GM23248 (cell line): ENCODE data around the gene CCDC50.

Experiments used
- EZH2 ChIP-seq: fragments of 200-600 bp; sonication (generic); IDR thresholded peaks from 2 replicates; pipeline ENCODE4 v1.6.1; 2018; ENCODE audit warnings: antibody characterized with exemption, mild to moderate bottlenecking; ENCODE audit not compliant: insufficient read depth, poor library complexity, severe bottlenecking
- EZH2phosphoT487 ChIP-seq: fragments of 200-600 bp; sonication (generic); IDR thresholded peaks from 2 replicates; pipeline ENCODE4 v1.6.1; 2018; ENCODE audit warnings: antibody characterized with exemption, moderate library complexity, mild to moderate bottlenecking, low read depth; ENCODE audit not compliant: insufficient read depth

DNA sequence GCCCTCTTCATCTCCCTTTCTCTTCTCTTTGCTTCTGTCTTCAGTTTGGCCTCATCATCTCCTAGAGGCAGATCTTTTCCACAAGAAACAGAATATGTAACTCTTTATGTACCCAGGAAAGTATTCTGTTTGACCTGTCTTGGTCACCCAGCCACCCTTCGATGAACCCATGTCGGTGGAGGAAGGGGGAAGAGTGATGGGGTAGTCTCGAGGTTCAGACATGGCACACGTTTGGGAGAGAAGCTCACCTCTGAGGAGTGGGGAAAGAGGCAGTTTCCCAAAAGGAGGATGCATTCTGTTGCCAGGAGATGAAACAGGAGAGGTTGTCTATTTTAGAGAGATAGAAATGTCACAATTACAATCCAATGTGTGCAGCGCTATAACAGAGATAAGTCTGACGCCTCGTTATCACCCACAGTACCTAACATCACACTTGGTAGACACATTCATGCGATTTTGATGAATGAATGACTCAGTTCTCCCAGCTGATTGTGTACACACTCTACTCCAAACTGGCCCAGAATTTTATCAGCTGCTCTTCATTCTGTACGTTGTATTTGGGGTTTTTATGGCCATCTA, 722 bp upstream of the CCDC50 start:
- TF ChIP-seq EZH2 (no peak), EZH2phosphoT487 (no peak)
